Sigmoid colon (tissue), 4 donors: ENCODE data around the gene HLF.

ENCODE experiments used
- CTCF ChIP-seq, 4 experiments: fragments of 450-650 bp in 3 of 4; fragments of 200-600 bp in 1 of 4; IDR thresholded peaks; one replicate each; pipeline ENCODE4 v1.5.1; 2016 to 2019; ENCODE audit warnings: antibody characterized with exemption in 4 of 4, mild to moderate bottlenecking in 3 of 4, moderate library complexity in 2 of 4
- EP300 ChIP-seq, 4 donors: sonication (generic); formaldehyde crosslinking; IDR thresholded peaks; one replicate each; pipeline ENCODE4 v1.6.1; 2017; ENCODE audit warnings: antibody characterized with exemption in 4 of 4
- POLR2AphosphoS5 ChIP-seq, 4 donors: sonication (generic); formaldehyde crosslinking; IDR thresholded peaks; one replicate each; pipeline ENCODE4 v1.6.1; 2017; ENCODE audit warnings: antibody characterized with exemption in 4 of 4

- no peak for TF ChIP-seq POLR2AphosphoS5 (IDR thresholded peaks at IDR 0.05)
- no peak for TF ChIP-seq CTCF (IDR thresholded peaks at IDR 0.05)
- no peak for TF ChIP-seq EP300 (IDR thresholded peaks at IDR 0.05)
Measured at GRCh38 chr17:55216888-55217287, 47.9 kb upstream of the HLF start.
